HG03521 (cell line): Measurements from ENCODE around the gene PRODH.
"Not testable (repeated sequence)": the region's sequence is repeated elsewhere in the genome, so short reads cannot be mapped to it uniquely, and the experiment has no call there.

Experiments used
- ATAC-seq: cut with Tn5 transposase; IDR thresholded peaks from one replicate; pipeline ENCODE4 v1.9.1; 2021; ENCODE audit warnings: mild to moderate bottlenecking, moderate library complexity; ENCODE audit not compliant: unreplicated experiment

PRODH gene

GRCh38 chr22:18954990-18955571 is 19.0 kb upstream of the PRODH start:
- ATAC-seq, result no peak

GRCh38 chr22:18954303-18954989 is 18.4 kb upstream of the PRODH start:
- ATAC-seq, result not testable (repeated sequence)

DNA sequence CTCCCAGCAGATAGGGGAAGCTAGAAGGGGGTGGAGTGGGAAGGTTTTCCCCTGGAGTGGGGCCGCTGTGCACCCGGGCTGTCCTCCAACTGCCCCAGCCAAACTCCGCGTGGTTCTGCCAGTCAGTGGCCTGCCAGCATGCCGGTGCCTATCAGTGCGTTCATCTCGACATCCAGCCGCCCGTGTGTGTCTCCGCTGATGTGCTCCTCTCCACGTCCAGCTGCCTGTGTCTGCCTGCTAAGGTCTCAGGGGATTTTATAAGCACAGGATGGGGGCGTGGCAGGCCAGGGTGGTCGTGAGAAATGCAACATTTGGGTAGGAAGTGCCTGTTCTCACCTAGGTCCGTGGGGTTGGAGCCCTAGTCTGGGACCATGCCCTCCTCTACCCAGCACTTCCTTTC is 17.0 kb upstream of the PRODH start:
- not testable (repeated sequence) for ATAC-seq

DNA sequence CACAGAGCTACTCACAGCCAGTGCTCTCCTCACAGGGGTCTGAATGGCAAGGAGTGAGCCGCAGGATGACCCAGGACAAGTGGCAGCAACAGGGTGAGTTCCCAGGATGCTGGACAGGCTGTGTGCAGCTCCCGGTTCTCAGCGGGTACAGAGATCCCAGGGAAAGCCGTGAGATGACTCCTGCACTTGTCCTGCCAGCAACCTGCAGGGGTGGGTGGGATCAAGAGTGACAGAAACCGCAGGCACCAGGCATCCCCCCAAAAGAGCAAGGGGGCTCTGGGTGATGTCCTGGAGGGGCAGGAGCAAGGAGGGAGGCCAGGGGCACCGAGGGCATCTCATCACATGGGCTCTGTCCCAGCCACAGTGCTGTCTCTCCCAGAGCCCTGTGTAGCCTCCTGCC is 15.9 kb upstream of the PRODH start:
- ATAC-seq, result no peak

- ATAC-seq, result no peak
Observed at GRCh38 chr22:18950141-18950540, 14.0 kb upstream of the PRODH start.

DNA sequence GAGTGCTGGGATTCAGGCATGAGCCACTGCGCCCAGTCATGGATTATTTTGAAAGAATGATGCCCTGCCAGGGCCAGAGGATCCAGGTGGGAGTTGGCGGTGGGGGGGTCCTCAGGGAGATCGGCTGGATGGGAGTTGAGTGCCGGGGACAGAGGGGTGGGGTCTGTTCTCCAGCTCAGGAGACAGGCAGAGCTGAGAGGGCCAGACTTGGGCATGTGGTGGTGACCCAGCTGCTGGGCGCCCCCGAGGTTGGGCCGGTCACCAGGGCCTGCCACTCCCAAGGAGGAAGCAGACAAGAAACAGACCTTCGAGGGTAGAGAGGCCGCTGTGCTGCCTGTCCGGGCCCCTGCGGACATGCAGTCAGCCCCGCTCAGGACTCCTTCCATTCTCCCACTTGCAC is 11.8 kb upstream of the PRODH start:
- ATAC-seq, result no peak

GRCh38 chr22:18947105-18947504 is 11.0 kb upstream of the PRODH start:
- not testable (repeated sequence) for ATAC-seq

GRCh38 chr22:18938691-18939090 is 2.6 kb upstream of the PRODH start:
- not testable (repeated sequence) for ATAC-seq

DNA sequence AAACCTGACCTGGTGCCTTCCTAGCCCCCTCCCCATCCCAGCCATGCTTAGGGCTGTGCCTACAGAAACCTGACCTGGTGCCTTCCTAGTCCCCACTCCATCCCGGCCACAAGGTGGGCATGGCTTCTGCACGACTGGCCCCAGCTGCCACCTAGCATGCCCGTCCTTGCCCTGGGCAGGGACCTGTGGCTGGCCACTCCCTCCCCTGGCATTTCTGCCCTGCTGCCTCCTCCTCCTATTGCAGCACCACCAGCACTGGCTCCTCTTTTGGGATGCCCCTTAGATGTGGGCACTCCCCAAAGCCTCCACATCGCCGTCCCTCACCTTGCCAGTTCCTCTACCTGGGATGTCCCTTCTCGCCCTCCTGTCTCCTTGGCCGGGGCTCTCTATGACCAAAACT is 1.4 kb downstream of the PRODH start:
- not testable (repeated sequence) for ATAC-seq

DNA sequence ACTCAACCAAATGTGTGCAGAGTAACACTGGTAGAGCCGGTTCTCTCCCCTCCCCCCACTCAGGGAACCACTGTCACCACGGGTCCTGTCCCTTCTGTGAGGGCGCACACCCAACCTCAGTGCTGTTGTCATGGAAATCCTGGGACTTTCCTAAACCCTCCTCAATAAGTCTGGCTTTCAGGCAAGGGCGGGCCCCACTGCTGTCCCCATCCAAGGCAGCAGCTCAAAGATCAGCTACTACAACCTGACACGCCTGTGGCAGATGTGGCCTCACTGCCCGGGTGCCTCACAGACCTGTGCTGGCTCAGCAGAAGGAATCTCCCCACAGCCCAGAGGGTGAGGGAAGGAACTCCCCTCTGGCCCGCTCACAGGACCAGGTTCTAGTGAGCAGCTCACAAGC is 2.2 kb downstream of the PRODH start:
- ATAC-seq, result no peak

GRCh38 chr22:18931905-18932652 is 4.0 kb downstream of the PRODH start:
- no peak for ATAC-seq

DNA sequence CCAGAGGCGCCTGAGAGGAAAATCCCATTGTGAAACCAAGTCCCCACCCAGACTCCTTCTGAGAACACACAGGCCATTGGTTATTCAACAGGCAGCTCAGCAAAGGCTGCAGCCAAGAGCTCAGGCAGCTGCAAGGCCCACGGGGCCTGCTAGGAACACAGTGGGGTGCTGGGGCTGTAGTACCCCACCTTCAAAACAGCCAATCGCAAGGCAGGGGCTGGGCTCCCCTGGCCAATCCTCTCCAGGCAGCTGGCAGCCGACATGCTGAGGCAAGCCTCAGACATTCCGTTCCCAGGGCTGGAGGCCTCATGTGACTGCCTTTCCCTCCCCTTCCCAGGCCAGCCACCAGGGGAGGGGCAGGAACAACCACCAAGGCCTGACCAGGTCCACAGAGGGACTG is 6.6 kb downstream of the PRODH start:
- ATAC-seq, result no peak

- ATAC-seq, result no peak
Observed at GRCh38 chr22:18927573-18927972, 8.5 kb downstream of the PRODH start.

DNA sequence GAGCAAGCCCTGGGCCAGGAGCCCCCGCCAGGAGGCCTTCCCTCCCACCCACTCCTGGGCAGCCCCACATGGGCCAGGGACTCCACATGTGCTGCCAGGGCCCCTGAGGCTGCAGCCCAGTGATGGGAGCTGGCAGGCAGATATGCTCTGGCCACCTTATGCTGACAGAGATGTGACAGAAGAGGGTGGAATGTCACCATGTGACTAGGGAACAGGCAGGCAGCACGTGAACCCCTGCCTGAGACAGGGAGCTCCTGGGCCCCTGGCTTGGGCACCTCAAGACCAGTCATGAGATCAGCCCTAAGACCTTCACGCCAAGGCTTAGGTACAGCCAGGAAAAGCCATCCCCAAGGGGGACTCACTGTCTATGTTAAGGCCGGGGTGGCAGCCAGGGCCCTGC is 9.1 kb downstream of the PRODH start:
- ATAC-seq, result no peak

- no peak for ATAC-seq
Observed at GRCh38 chr22:18925368-18926064, 10.6 kb downstream of the PRODH start.

DNA sequence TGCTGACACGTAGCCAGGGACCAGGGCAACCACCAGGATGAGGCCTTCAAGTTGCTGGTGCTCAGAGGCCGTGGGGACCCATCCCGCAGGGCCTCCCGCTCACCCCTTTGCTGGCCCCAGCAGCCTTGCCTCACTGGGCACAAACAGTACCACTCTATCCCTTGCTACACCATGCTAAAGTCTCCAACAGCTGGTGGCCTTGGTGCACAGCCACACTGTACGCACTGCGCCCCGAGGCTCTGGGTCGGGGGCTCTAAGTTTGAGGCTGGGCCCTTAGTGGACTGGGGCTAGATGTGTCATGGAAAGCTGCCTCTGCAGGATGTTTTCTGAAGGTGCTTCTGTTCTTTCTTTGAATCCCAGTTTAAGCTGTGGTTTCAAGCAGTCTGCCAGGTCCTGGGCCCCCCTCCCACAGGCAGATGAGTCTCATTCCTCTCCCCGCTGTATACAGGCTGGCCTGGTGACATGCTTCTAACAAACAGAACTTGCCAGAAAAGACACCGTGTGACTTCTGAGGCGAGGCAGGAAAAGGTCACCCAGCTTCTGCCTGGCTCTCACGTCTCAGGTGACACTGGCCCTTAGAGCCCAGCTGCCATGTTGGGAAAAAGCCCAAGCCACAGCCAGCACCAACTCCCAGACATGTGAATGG is 15.7 kb downstream of the PRODH start:
- ATAC-seq, result not testable (repeated sequence)

GRCh38 chr22:18917818-18918217 is 18.3 kb downstream of the PRODH start:
- not testable (repeated sequence) for ATAC-seq

- not testable (repeated sequence) for ATAC-seq
Observed at GRCh38 chr22:18915550-18915949, 20.5 kb downstream of the PRODH start.

DNA sequence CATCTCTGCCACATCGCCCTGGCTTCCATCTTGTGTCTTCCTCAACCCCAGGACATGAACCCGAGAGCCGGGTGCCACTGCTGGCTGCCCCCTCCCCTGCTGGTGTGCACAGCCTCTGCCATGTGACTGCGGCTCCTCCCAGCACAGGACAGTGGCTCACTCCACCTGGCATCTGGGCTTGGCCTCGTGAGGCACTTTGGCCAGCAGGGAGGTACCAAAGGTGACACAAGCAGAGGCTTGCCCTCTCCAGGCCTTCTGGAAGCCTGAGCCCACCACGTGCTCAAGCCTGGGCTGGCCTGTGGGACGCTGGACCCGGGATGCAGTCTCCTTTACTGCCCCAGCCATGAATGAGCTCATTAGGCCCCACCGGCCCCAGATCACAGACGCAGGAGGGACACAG is 21.5 kb downstream of the PRODH start:
- not testable (repeated sequence) for ATAC-seq

DNA sequence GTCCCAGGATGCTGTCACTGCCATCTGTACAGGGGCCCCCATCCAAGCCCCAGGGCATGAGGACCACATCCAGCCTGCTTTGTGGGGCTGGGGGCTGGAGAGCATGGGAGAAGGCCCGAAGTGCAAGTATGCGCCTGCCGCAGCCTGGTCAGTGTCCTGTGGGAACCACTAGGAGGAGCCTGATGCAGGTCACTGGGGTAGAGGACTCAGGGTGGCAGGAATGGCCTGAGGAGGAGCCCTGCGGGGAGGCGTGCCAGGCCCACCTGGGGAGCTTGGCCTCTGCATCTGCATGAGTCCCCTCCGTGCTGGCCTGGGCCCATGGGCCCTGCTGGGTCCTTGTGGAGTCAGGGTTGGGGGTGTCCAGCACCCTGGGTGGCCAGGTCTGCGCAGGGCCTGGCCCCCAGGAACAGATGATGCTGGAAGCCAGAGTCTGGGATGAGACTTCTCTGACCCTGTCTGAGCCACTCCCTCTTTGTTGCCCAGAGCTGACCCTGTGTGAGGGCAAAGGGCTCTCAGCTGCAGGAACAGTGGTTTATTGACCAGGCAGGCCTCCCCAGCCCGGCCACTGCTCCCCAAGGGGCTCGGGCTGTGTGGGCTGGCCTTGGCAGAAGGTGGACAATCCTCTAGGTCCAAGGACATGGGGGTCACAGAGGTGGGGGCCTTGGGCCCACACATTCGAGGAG is 23.7 kb downstream of the PRODH start:
- ATAC-seq, result not testable (repeated sequence)
